ENCODE measurements around the gene PCDH12. TPM values are rescaled to one million over a fixed set of nuclear protein-coding genes. Genes with fewer than 3 reads are reported as not detected.

The PCDH12 gene
- polyA plus RNA-seq, 1 of the 3 experiments (the other 2 are of a cell fraction), result 0.02 TPM

DNA sequence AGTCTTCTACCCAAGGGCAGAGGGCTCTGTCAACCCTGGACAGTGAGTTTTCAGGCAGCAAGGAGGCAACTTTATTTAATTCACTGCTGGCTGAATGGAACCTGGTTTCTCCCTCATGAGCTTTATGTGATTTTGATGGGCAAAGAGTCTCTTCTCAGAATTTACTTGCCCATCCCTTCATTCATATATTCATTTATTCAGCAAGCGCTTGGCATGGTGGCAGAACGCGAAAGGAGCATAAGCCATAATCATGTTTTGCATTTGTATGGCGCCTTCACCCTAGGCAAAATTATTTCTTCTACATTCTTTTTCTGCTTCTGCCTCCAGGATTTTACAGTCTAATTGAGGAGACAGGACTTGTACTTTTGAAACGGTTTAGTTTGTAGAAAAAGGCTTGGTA is 26.3 kb downstream of the PCDH12 start:
- no peak overlapping the region for H3K4me3 ChIP-seq (ENCODE audit: low read depth in 2 of 2, low read length in 1 of 2)
- POLR2A ChIA-PET, result no interaction called here
- WGBS (ENCODE audit: low lambda C conversion rate), result 97% methylated on average over 5 of the region's 5 CpGs

GRCh38 chr5:141929398-141930058 is 28.5 kb downstream of the PCDH12 start:
- Histone ChIP-seq H3K36me3 (replicated peaks in 1 of 2; ENCODE audit: control insufficient read depth in 1 of 2, insufficient read depth in 2 of 2, low read length in 1 of 2) (peaks cover 51 to 81% of the 10 kb centered on the region in 2 experiments), H4K20me1 (ENCODE audit: insufficient read depth) (no peaks in the 10 kb centered on the region), H3K9ac (no peak overlapping the region), H3K4me1 (ENCODE audit: control insufficient read depth in 1 of 2, insufficient read depth in 2 of 2, low read depth in 1 of 2, low read length in 1 of 2) (peaks cover 0 to 10% of the 10 kb centered on the region in 2 experiments; a peak in 2 of 4 replicates), H3K9me3 (no peaks in the 10 kb centered on the region), H3K27me3 (ENCODE audit: insufficient read depth) (no peaks in the 10 kb centered on the region), H2AFZ (ENCODE audit: low read depth) (no peak overlapping the region), H3K27ac (ENCODE audit: low read depth in 2 of 2, low read length in 1 of 2) (no peak overlapping the region), H3K9me2 (no peaks in the 10 kb centered on the region), H3K4me2 (no peak overlapping the region), H3F3A (replicated peaks; ENCODE audit: insufficient read depth) (no peaks in the 10 kb centered on the region), H3K79me2 (ENCODE audit: insufficient read depth) (peaks cover 10% of the 10 kb centered on the region), H3K4me3 (ENCODE audit: low read depth in 2 of 2, low read length in 1 of 2) (no peak overlapping the region)
- 97% methylated on average over 19 of the region's 19 CpGs for WGBS (ENCODE audit: low lambda C conversion rate)
- no peak for DNase-seq
- POLR2A ChIA-PET, result interaction anchor here (0.7 kb wide), 1 partner anchor 13 kb away, joined by 3 read pairs; no protein-coding TSS in a partner anchor
- CTCF ChIA-PET, result interaction anchor here (0.9 to 20.3 kb wide), 5 partner anchors 13 to 287 kb away, joined by 3 to 256 read pairs (median 3); partner anchors contain the start of genes PCDH12 and RNF14
- TF ChIP-seq SIN3A (IDR thresholded peaks at IDR 0.05; ENCODE audit: borderline replicate concordance, low read depth, low read length), result no peak
- TF ChIP-seq RXRA (IDR thresholded peaks at IDR 0.05; ENCODE audit: borderline replicate concordance, low read depth), result no peak
- no peak for TF ChIP-seq NRF1 (IDR thresholded peaks at IDR 0.05; ENCODE audit: low read depth, low read length)
- no peak for TF ChIP-seq ELF1 (IDR thresholded peaks at IDR 0.05)
- no peak for TF ChIP-seq TCF12 (IDR thresholded peaks at IDR 0.05)
- TF ChIP-seq GATA2 (CRISPR knock-in tag; IDR thresholded peaks at IDR 0.05), result no peak
- no peak for TF ChIP-seq JUND (IDR thresholded peaks at IDR 0.05)
- TF ChIP-seq, protein P1, sequence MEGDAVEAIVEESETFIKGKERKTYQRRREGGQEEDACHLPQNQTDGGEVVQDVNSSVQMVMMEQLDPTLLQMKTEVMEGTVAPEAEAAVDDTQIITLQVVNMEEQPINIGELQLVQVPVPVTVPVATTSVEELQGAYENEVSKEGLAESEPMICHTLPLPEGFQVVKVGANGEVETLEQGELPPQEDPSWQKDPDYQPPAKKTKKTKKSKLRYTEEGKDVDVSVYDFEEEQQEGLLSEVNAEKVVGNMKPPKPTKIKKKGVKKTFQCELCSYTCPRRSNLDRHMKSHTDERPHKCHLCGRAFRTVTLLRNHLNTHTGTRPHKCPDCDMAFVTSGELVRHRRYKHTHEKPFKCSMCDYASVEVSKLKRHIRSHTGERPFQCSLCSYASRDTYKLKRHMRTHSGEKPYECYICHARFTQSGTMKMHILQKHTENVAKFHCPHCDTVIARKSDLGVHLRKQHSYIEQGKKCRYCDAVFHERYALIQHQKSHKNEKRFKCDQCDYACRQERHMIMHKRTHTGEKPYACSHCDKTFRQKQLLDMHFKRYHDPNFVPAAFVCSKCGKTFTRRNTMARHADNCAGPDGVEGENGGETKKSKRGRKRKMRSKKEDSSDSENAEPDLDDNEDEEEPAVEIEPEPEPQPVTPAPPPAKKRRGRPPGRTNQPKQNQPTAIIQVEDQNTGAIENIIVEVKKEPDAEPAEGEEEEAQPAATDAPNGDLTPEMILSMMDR (IDR thresholded peaks at IDR 0.05), result no peak
- TF ChIP-seq USF1 (IDR thresholded peaks at IDR 0.05; ENCODE audit: borderline replicate concordance, low read depth), result no peak
- no peak for TF ChIP-seq RAD21 (IDR thresholded peaks at IDR 0.05; ENCODE audit: low read length)
- TF ChIP-seq RCOR1 (IDR thresholded peaks at IDR 0.05; ENCODE audit: low read length), result no peak
- no peak for TF ChIP-seq POLR2AphosphoS5 (IDR thresholded peaks at IDR 0.05; ENCODE audit: low read depth, low read length)
- TF ChIP-seq NFIC (IDR thresholded peaks at IDR 0.05; ENCODE audit: borderline replicate concordance), result no peak

More for the DNA sequence above, 26.3 kb downstream of the PCDH12 start:
- H3K4me1 ChIP-seq (ENCODE audit: control insufficient read depth in 1 of 2, insufficient read depth in 2 of 2, low read depth in 1 of 2, low read length in 1 of 2), result peaks cover 0 to 18% of the 10 kb centered on the region in 2 experiments; a peak in 2 of 4 replicates
- DNase-seq, result no peak
- no peak overlapping the region for H3K27ac ChIP-seq (ENCODE audit: low read depth in 2 of 2, low read length in 1 of 2)
- no peaks in the 10 kb centered on the region for H3K9me2 ChIP-seq
- H4K20me1 ChIP-seq (ENCODE audit: insufficient read depth), result no peaks in the 10 kb centered on the region
- no peak overlapping the region for H3K4me2 ChIP-seq
- no peaks in the 10 kb centered on the region for H3K9me3 ChIP-seq
- CTCF ChIA-PET, result interaction anchor here (1.4 to 20.3 kb wide), 3 partner anchors 8 to 27 kb away, joined by 3 to 256 read pairs (median 4); partner anchors contain the start of genes DELE1 and PCDH12
- no peaks in the 10 kb centered on the region; the same call in 1 of the 2 replicates for H3K79me2 ChIP-seq (ENCODE audit: insufficient read depth)
- no peaks in the 10 kb centered on the region for H3K27me3 ChIP-seq (ENCODE audit: insufficient read depth)
- no peak for TF ChIP-seq TEAD4 (IDR thresholded peaks at IDR 0.05; ENCODE audit: borderline replicate concordance, insufficient read depth)
- no peak for TF ChIP-seq EZH2phosphoT487 (IDR thresholded peaks at IDR 0.05; ENCODE audit: borderline replicate concordance, low read depth)
- no peak for TF ChIP-seq SMC3 (IDR thresholded peaks at IDR 0.05; ENCODE audit: low read depth, low read length)
- no peak for TF ChIP-seq TAF1 (IDR thresholded peaks at IDR 0.05; ENCODE audit: borderline replicate concordance, low read depth, low read length)
- no peak for TF ChIP-seq MXI1 (IDR thresholded peaks at IDR 0.05; ENCODE audit: low read depth, low read length)
- no peak for TF ChIP-seq FOXJ3 (CRISPR knock-in tag; IDR thresholded peaks at IDR 0.05)
- no peaks in the 10 kb centered on the region for H3F3A ChIP-seq (replicated peaks; ENCODE audit: insufficient read depth)
- no peak overlapping the region for H3K9ac ChIP-seq
- H2AFZ ChIP-seq (ENCODE audit: low read depth), result no peak overlapping the region
- peaks cover 48 to 87% of the 10 kb centered on the region in 2 experiments for H3K36me3 ChIP-seq (replicated peaks in 1 of 2; ENCODE audit: control insufficient read depth in 1 of 2, insufficient read depth in 2 of 2, low read length in 1 of 2)

Measured in SK-N-SH (cell line).